ENCODE measurements around the gene PDCD1.

Gene PDCD1

DNA sequence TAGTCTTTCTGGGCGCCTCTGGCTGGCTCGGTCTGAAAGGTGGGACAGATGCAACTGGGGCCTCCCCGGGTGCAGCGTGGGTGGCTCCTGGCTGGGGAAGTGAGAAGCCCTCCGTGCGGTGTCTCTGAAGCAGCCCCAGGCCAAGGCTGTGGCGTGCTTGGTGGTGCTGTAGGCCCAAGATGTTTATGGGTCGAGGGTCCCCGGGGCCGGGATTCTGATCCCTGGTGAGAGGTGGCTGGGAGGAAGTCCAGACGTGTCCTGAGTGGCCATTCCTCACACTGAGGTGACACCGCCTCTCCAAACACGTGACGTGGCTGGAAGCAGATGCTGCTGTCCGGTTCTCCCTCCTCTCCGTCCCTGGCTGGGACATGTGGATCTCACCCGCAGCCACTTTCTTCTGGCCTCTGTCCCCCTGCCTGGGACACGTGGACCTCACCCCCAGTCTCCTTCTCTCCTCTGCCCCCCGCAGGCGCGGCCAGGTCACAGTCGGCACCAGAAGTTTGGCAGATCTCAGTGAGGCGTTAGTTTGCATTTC is 23.5 kb upstream of the PDCD1 start:
- ChIA-PET CTCF (no interaction called here), POLR2A (interaction anchor here (0.6 kb wide), 1 partner anchor 42 kb away, joined by 6 read pairs; no protein-coding TSS in a partner anchor)
- peak; percentile 51 to 90 (median 86) for DNase-seq
- peak overlapping the region; percentile 9 to 85 (median 74) for H3K4me3 ChIP-seq (ENCODE audit: control insufficient read depth in 1 of 7, extremely low read depth in 1 of 7, insufficient read depth in 4 of 7, low read depth in 2 of 7, low read length in 6 of 7)
- peak overlapping the region; percentile 33 to 74 for H3K27ac ChIP-seq (ENCODE audit: insufficient read depth in 1 of 2, low read depth in 1 of 2, low read length in 2 of 2, poor library complexity in 1 of 2, severe bottlenecking in 2 of 2)
- H3K4me1 ChIP-seq (ENCODE audit: control extremely low read depth in 1 of 4, control insufficient read depth in 4 of 4, insufficient read depth in 4 of 4, low read length in 3 of 4): peaks cover 6 to 32% (median 31%) of the 10 kb centered on the region in 4 experiments
- H3K27me3 ChIP-seq (replicated peaks in 2 of 5; ENCODE audit: control insufficient read depth in 4 of 5, insufficient read depth in 5 of 5, low read length in 4 of 5): no peaks in the 10 kb centered on the region
- peaks cover 6 to 27% (median 17%) of the 10 kb centered on the region in 4 experiments for H3K36me3 ChIP-seq (ENCODE audit: control insufficient read depth in 4 of 4, insufficient read depth in 4 of 4, low read length in 3 of 4)
- H3K9me3 ChIP-seq (ENCODE audit: control extremely low read depth in 1 of 5, control insufficient read depth in 4 of 5, insufficient read depth in 2 of 5, low read depth in 1 of 5, low read length in 4 of 5): peaks cover 0 to 5% (median 0%) of the 10 kb centered on the region in 5 experiments
- WGBS (ENCODE audit: insufficient coverage): 3% methylated on average over 13 of the region's 23 CpGs

DNA sequence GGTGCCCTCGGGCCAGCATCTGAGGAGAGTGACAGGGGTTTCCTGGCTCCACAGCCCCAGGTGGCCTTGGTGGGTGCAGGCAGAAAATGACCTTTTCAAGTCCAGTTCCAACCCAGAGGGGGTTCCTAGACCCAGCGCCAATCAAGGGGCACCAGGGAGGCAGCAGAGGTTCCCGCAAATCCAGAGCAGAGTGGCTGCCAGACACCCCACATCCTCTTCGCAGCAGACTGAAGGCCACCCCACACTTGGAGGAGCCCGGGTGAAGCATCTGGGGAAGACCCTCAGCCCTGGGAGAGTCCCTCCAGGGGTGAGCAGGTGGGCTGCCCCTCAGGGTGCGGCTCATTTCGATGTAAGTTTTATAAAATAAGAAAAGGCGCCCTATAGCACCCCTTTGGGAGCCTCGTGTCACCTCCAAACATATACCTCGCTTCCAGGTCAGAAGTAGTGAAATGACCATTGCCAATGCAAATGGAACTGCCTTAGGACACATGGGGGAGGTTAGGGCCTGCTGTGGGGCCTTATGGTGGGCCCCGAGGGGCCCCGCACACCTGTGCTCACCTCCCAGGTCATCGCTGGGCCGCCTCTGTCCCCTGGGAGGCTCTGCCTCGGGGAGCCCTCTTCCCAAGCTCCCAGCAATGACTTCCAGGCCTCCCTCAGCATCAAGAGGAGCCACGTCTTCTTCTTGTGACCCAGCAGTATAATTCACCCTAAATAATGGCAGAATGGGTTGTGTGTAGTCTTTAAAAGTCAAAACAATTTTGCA is 21.8 kb upstream of the PDCD1 start:
- 84% methylated on average over 13 of the region's 16 CpGs for WGBS (ENCODE audit: insufficient coverage)
- CTCF ChIA-PET: interaction anchor here (1.0 to 2.7 kb wide), 3 partner anchors 13 to 222 kb away, joined by 3 to 21 read pairs (median 8); partner anchors contain the start of gene RTP5
- Histone ChIP-seq H3K9me3 (ENCODE audit: control extremely low read depth in 1 of 5, control insufficient read depth in 4 of 5, insufficient read depth in 2 of 5, low read depth in 1 of 5, low read length in 4 of 5) (no peaks in the 10 kb centered on the region), H3K4me1 (ENCODE audit: control extremely low read depth in 1 of 4, control insufficient read depth in 4 of 4, insufficient read depth in 4 of 4, low read length in 3 of 4) (peaks cover 6 to 32% (median 29%) of the 10 kb centered on the region in 4 experiments), H3K36me3 (ENCODE audit: control insufficient read depth in 4 of 4, insufficient read depth in 4 of 4, low read length in 3 of 4) (peaks cover 2 to 10% (median 6%) of the 10 kb centered on the region in 4 experiments), H3K27me3 (replicated peaks in 2 of 5; ENCODE audit: control insufficient read depth in 4 of 5, insufficient read depth in 5 of 5, low read length in 4 of 5) (no peaks in the 10 kb centered on the region), H3K4me3 (ENCODE audit: control insufficient read depth in 1 of 7, extremely low read depth in 1 of 7, insufficient read depth in 4 of 7, low read depth in 2 of 7, low read length in 6 of 7) (peak overlapping the region in 6 of 7 experiments; percentile 23 to 85 (median 76)), H3K27ac (ENCODE audit: insufficient read depth in 1 of 2, low read depth in 1 of 2, low read length in 2 of 2, poor library complexity in 1 of 2, severe bottlenecking in 2 of 2) (peak overlapping the region in 1 of 2 experiments; percentile 54)
- POLR2A ChIA-PET: interaction anchor here (0.6 to 0.7 kb wide), 2 partner anchors 18 to 179 kb away, joined by 3 to 4 read pairs; no protein-coding TSS in a partner anchor
- no peak for DNase-seq

DNA sequence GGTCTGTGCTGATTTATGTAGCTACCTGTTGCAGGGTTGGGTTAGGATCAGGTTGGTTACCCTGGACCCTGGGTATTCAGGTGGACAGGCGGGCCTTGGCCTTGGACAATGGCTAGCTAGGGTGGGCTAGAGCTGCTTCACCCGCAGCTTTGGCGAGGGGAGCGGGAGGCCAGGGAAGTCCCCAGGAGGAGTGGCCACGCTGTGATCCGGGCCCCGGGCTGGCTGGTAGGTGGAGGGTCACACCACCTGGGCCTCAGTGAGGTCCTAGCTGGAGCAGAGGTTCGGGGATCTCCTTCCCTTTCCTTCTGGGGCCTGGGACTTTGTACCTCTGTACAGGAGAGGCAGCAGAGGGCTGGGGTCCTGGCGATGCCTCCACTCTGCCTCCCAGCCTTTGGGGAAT is 20.6 kb upstream of the PDCD1 start:
- POLR2A ChIA-PET: no interaction called here

DNA sequence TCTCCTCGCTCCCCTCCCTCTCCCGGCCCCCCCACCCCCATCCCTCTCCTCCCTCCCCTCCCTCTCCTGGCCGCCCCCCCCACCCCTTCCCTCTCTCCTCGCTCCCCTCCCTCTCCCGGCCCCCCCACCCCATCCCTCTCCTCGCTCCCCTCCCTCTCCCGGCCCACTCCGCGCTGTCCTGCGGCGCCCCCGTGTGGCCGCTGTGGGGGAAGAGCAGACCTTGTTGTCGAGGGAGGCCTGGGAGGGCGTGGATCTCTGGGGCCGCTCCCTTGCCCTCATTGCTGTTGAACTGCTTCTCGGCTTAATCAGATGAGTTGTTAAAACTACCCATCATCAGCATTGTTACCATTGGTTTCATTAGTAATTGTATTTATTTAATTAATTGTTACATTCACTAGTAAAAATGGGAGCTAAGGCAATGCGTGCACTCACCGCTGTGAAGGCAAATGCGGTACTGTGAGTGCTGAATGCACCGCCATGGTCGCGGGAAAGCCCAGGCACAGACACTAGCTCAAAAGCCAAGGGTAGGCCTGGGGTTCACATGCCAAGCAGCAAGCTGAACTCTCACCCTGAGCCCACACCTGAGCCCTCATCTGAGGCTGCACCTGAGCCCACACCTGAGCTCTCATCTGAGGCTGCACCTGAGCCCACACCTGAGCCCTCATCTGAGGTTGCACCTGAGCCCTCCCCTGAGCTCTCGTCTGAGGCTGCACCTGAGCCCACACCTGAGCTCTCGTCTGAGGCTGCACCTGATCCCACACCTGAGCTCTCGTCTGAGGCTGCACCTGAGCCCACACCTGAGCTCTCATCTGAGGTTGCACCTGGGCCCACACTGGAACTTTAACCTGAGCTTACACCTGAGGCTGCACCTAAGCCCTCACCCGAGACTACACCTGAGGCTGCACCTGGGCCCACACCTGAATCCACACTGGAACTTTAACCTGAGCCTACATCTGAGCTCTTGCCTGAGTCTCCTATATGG is 19.6 kb upstream of the PDCD1 start:
- peak; percentile 78 to 86 (median 84) for DNase-seq
- 76% methylated on average over 10 of the region's 27 CpGs for WGBS (ENCODE audit: insufficient coverage)
- Histone ChIP-seq H3K27me3 (replicated peaks in 2 of 5; ENCODE audit: control insufficient read depth in 4 of 5, insufficient read depth in 5 of 5, low read length in 4 of 5) (no peaks in the 10 kb centered on the region), H3K36me3 (ENCODE audit: control insufficient read depth in 4 of 4, insufficient read depth in 4 of 4, low read length in 3 of 4) (no peaks in the 10 kb centered on the region), H3K9me3 (ENCODE audit: control extremely low read depth in 1 of 5, control insufficient read depth in 4 of 5, insufficient read depth in 2 of 5, low read depth in 1 of 5, low read length in 4 of 5) (peaks cover 0 to 7% (median 2%) of the 10 kb centered on the region in 5 experiments), H3K4me3 (ENCODE audit: control insufficient read depth in 1 of 7, extremely low read depth in 1 of 7, insufficient read depth in 4 of 7, low read depth in 2 of 7, low read length in 6 of 7) (no peak overlapping the region), H3K4me1 (ENCODE audit: control extremely low read depth in 1 of 4, control insufficient read depth in 4 of 4, insufficient read depth in 4 of 4, low read length in 3 of 4) (peaks cover 6 to 32% (median 28%) of the 10 kb centered on the region in 4 experiments), H3K27ac (ENCODE audit: insufficient read depth in 1 of 2, low read depth in 1 of 2, low read length in 2 of 2, poor library complexity in 1 of 2, severe bottlenecking in 2 of 2) (no peak overlapping the region)
- ChIA-PET POLR2A (no interaction called here), CTCF (interaction anchor here (0.8 to 2.9 kb wide), 33 partner anchors 11 to 282 kb away, joined by 3 to 21 read pairs (median 3); partner anchors contain the start of genes D2HGDH, DTYMK, ING5 and PDCD1)

More for the DNA sequence above, 20.6 kb upstream of the PDCD1 start:
- Histone ChIP-seq H3K9me3 (ENCODE audit: control extremely low read depth in 1 of 5, control insufficient read depth in 4 of 5, insufficient read depth in 2 of 5, low read depth in 1 of 5, low read length in 4 of 5) (peaks cover 0 to 7% (median 0%) of the 10 kb centered on the region in 5 experiments), H3K4me3 (ENCODE audit: control insufficient read depth in 1 of 7, extremely low read depth in 1 of 7, insufficient read depth in 4 of 7, low read depth in 2 of 7, low read length in 6 of 7) (no peak overlapping the region), H3K4me1 (ENCODE audit: control extremely low read depth in 1 of 4, control insufficient read depth in 4 of 4, insufficient read depth in 4 of 4, low read length in 3 of 4) (peaks cover 6 to 32% (median 29%) of the 10 kb centered on the region in 4 experiments), H3K27me3 (replicated peaks in 2 of 5; ENCODE audit: control insufficient read depth in 4 of 5, insufficient read depth in 5 of 5, low read length in 4 of 5) (no peaks in the 10 kb centered on the region), H3K36me3 (ENCODE audit: control insufficient read depth in 4 of 4, insufficient read depth in 4 of 4, low read length in 3 of 4) (peaks cover 0 to 3% (median under 1%) of the 10 kb centered on the region in 4 experiments), H3K27ac (ENCODE audit: insufficient read depth in 1 of 2, low read depth in 1 of 2, low read length in 2 of 2, poor library complexity in 1 of 2, severe bottlenecking in 2 of 2) (no peak overlapping the region)
- WGBS (ENCODE audit: insufficient coverage): 80% methylated on average over 5 of the region's 9 CpGs
- CTCF ChIA-PET: interaction anchor here (0.7 to 2.9 kb wide), 19 partner anchors 12 to 283 kb away, joined by 3 to 21 read pairs (median 4); partner anchors contain the start of genes D2HGDH, DTYMK, ING5 and RTP5
- DNase-seq: no peak

DNA sequence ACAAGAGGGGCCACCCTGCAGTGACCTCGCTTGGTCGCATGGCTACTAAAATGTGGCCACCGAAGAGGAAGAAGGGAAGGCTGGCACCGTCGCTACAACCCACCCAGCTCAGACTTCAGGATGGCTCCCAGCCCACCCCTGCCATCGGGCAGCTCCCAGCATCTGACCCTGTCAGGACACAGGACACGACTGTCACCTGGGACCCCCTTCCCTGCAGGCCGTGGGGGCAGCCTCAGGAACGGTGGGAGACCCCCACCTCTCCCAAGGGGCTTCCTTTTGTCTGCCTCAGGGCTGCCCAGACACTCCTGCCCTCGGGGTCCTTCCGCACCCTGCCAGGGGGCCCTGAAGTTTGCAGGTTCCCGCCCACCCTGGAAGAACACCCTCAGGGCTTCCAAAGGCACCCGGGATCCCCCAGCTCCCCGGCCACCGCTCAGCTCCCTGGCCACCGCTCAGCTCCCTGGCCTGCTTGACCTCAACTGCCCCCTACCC is 18.5 kb upstream of the PDCD1 start:
- peaks cover 0 to 22% (median 19%) of the 10 kb centered on the region in 4 experiments for H3K4me1 ChIP-seq (ENCODE audit: control extremely low read depth in 1 of 4, control insufficient read depth in 4 of 4, insufficient read depth in 4 of 4, low read length in 3 of 4)
- H3K36me3 ChIP-seq (ENCODE audit: control insufficient read depth in 4 of 4, insufficient read depth in 4 of 4, low read length in 3 of 4): no peaks in the 10 kb centered on the region
- POLR2A ChIA-PET: no interaction called here
- no peaks in the 10 kb centered on the region for H3K27me3 ChIP-seq (replicated peaks in 2 of 5; ENCODE audit: control insufficient read depth in 4 of 5, insufficient read depth in 5 of 5, low read length in 4 of 5)
- CTCF ChIA-PET: interaction anchor here (0.8 to 2.9 kb wide), 9 partner anchors 8 to 218 kb away, joined by 3 to 17 read pairs (median 3); partner anchors contain the start of gene D2HGDH
- H3K27ac ChIP-seq (ENCODE audit: insufficient read depth in 1 of 2, low read depth in 1 of 2, low read length in 2 of 2, poor library complexity in 1 of 2, severe bottlenecking in 2 of 2): no peak overlapping the region
- H3K4me3 ChIP-seq (ENCODE audit: control insufficient read depth in 1 of 7, extremely low read depth in 1 of 7, insufficient read depth in 4 of 7, low read depth in 2 of 7, low read length in 6 of 7): no peak overlapping the region
- 79% methylated on average over 11 of the region's 16 CpGs for WGBS (ENCODE audit: insufficient coverage)
- H3K9me3 ChIP-seq (ENCODE audit: control extremely low read depth in 1 of 5, control insufficient read depth in 4 of 5, insufficient read depth in 2 of 5, low read depth in 1 of 5, low read length in 4 of 5): peaks cover 0 to 7% (median 2%) of the 10 kb centered on the region in 5 experiments
- no peak for DNase-seq

DNA sequence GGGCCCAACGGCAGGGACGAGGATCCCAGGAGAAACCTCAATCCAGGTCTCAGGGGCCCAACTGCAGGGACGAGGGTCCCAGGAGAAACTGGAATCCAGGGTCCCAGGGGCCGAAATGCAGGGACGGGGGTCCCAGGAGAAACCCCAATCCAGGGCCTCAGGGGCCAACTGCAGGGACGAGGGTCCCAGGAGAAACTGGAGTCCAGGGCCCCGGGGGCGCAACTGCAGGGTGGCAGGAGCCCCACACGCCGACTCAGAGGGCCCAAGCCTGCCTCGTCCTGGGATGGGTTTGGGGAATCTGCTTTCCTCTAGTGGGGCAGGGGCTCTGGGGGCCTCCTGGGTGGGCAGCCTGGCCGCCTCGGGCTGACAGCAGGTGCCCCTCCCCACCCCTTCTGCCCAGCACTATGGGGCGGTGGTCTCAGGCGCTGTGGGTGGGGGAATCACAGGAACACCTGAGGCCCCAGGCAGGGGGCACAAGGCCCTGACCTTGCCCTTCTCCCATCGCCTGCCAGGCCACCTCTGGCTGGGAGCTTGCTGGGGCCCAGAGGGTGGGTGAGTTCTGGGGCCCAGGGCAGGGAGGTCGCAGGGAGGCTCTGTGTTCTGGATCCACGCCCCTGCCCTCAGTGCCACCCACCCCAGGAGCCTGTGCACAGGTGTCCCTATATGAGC is 18.0 kb upstream of the PDCD1 start:
- H3K36me3 ChIP-seq (ENCODE audit: control insufficient read depth in 4 of 4, insufficient read depth in 4 of 4, low read length in 3 of 4): no peaks in the 10 kb centered on the region
- CTCF ChIA-PET: interaction anchor here (0.8 to 2.9 kb wide), 8 partner anchors 8 to 211 kb away, joined by 3 to 17 read pairs (median 3); partner anchors contain the start of gene D2HGDH
- H3K4me3 ChIP-seq (ENCODE audit: control insufficient read depth in 1 of 7, extremely low read depth in 1 of 7, insufficient read depth in 4 of 7, low read depth in 2 of 7, low read length in 6 of 7): no peak overlapping the region
- H3K9me3 ChIP-seq (ENCODE audit: control extremely low read depth in 1 of 5, control insufficient read depth in 4 of 5, insufficient read depth in 2 of 5, low read depth in 1 of 5, low read length in 4 of 5): peaks cover 0 to 7% (median 2%) of the 10 kb centered on the region in 5 experiments
- POLR2A ChIA-PET: no interaction called here
- H3K27me3 ChIP-seq (replicated peaks in 2 of 5; ENCODE audit: control insufficient read depth in 4 of 5, insufficient read depth in 5 of 5, low read length in 4 of 5): no peaks in the 10 kb centered on the region
- H3K4me1 ChIP-seq (ENCODE audit: control extremely low read depth in 1 of 4, control insufficient read depth in 4 of 4, insufficient read depth in 4 of 4, low read length in 3 of 4): peaks cover 0 to 16% (median 15%) of the 10 kb centered on the region in 4 experiments
- no peak overlapping the region for H3K27ac ChIP-seq (ENCODE audit: insufficient read depth in 1 of 2, low read depth in 1 of 2, low read length in 2 of 2, poor library complexity in 1 of 2, severe bottlenecking in 2 of 2)
- WGBS (ENCODE audit: insufficient coverage): 90% methylated on average over 13 of the region's 18 CpGs
- DNase-seq: no peak

All from common myeloid progenitor, CD34-positive (primary cell).